ENCODE results near the gene YKT6.

YKT6 gene

GRCh38 chr7:44227911-44228310 is 27.1 kb downstream of the YKT6 start:
- TF ChIP-seq POLR2AphosphoS5 (IDR thresholded peaks at IDR 0.05; ENCODE audit: low read depth, low read length) = no peak
- no peak for TF ChIP-seq SIN3A (IDR thresholded peaks at IDR 0.05; ENCODE audit: borderline replicate concordance, insufficient read depth, low read length)
- no peak for TF ChIP-seq REST (IDR thresholded peaks at IDR 0.05; ENCODE audit: insufficient read depth in 1 of 2, low read depth in 2 of 2, low read length in 2 of 2)
- TF ChIP-seq FOXP2 (optimal IDR thresholded peaks at IDR 0.05; ENCODE audit: borderline replicate concordance, extremely low read depth, extremely low read length, insufficient read depth) = no peak
- no peak for TF ChIP-seq TAF1 (IDR thresholded peaks at IDR 0.05; ENCODE audit: borderline replicate concordance, insufficient read depth, low read length)

GRCh38 chr7:44228571-44229350 is 28.0 kb downstream of the YKT6 start:
- TF ChIP-seq FOXP2 (optimal IDR thresholded peaks at IDR 0.05; ENCODE audit: borderline replicate concordance, extremely low read depth, extremely low read length, insufficient read depth) (no peak), REST (IDR thresholded peaks at IDR 0.05; ENCODE audit: insufficient read depth in 1 of 2, low read depth in 2 of 2, low read length in 2 of 2) (no peak)

GRCh38 chr7:44229546-44230105 is 28.8 kb downstream of the YKT6 start:
- TF ChIP-seq TAF1 (IDR thresholded peaks at IDR 0.05; ENCODE audit: borderline replicate concordance, insufficient read depth, low read length) (no peak), FOXP2 (optimal IDR thresholded peaks at IDR 0.05; ENCODE audit: borderline replicate concordance, extremely low read depth, extremely low read length, insufficient read depth) (no peak), POLR2AphosphoS5 (IDR thresholded peaks at IDR 0.05; ENCODE audit: low read depth, low read length) (no peak), REST (IDR thresholded peaks at IDR 0.05; ENCODE audit: insufficient read depth in 1 of 2, low read depth in 2 of 2, low read length in 2 of 2) (no peak), SIN3A (IDR thresholded peaks at IDR 0.05; ENCODE audit: borderline replicate concordance, insufficient read depth, low read length) (no peak)

- TF ChIP-seq REST (IDR thresholded peaks at IDR 0.05; ENCODE audit: insufficient read depth in 1 of 2, low read depth in 2 of 2, low read length in 2 of 2) (no peak), TAF1 (IDR thresholded peaks at IDR 0.05; ENCODE audit: borderline replicate concordance, insufficient read depth, low read length) (no peak), FOXP2 (optimal IDR thresholded peaks at IDR 0.05; ENCODE audit: borderline replicate concordance, extremely low read depth, extremely low read length, insufficient read depth) (no peak), SIN3A (IDR thresholded peaks at IDR 0.05; ENCODE audit: borderline replicate concordance, insufficient read depth, low read length) (no peak), POLR2AphosphoS5 (IDR thresholded peaks at IDR 0.05; ENCODE audit: low read depth, low read length) (no peak)
Observed at GRCh38 chr7:44230286-44230685, 29.5 kb downstream of the YKT6 start.

All from PFSK-1 (cell line).